Measurements from ENCODE around the gene TTLL6. TPM values are rescaled to one million over a fixed set of nuclear protein-coding genes. Genes with fewer than 3 reads are reported as not detected.

Gene TTLL6
- total and polyA plus RNA-seq, 2 of the 8 experiments (the other 6 are each of a cell fraction or from before 2014, with no cell fraction given), result 2.6 to 4.3 TPM

GRCh38 chr17:48779421-48779820, 37.6 kb downstream of the TTLL6 start:
- Histone ChIP-seq H3K4me2 (ENCODE audit: insufficient read depth in 1 of 2, low read depth in 2 of 2, low read length in 2 of 2) (no peak overlapping the region), H2BK5ac (ENCODE audit: low read depth, low read length) (no peak overlapping the region), H3K79me2 (ENCODE audit: control insufficient read depth in 1 of 2, insufficient read depth in 2 of 2, low read length in 2 of 2) (no peaks in the 10 kb centered on the region), H3K79me1 (ENCODE audit: low read depth, low read length) (no peaks in the 10 kb centered on the region), H2BK20ac (ENCODE audit: low read length) (no peak overlapping the region), H4K8ac (ENCODE audit: extremely low read depth, insufficient read depth, low read length) (no peak overlapping the region), H3K4me3 (ENCODE audit: extremely low read depth in 1 of 4, insufficient read depth in 2 of 4, low read depth in 3 of 4, low read length in 4 of 4) (no peak overlapping the region), H2BK15ac (ENCODE audit: low read length) (no peak overlapping the region), H3K23ac (ENCODE audit: insufficient read length) (no peak overlapping the region), H3K27me3 (replicated peaks in 1 of 4; ENCODE audit: control insufficient read depth in 3 of 4, extremely low read depth in 1 of 4, insufficient read depth in 3 of 4, low read length in 3 of 4) (no peaks in the 10 kb centered on the region; a peak in 1 of 7 replicates), H2AK5ac (ENCODE audit: low read depth, low read length) (no peak overlapping the region), H3K36me3 (ENCODE audit: control insufficient read depth in 2 of 4, insufficient read depth in 4 of 4, low read length in 3 of 4) (no peaks in the 10 kb centered on the region), H3K14ac (ENCODE audit: insufficient read length) (no peak overlapping the region), H3K4me1 (replicated peaks in 1 of 4; ENCODE audit: control insufficient read depth in 3 of 4, insufficient read depth in 4 of 4, low read length in 3 of 4) (no peaks in the 10 kb centered on the region), H3K27ac (ENCODE audit: low read depth, low read length) (no peak overlapping the region), H4K20me1 (replicated peaks in 1 of 2; ENCODE audit: control insufficient read depth in 1 of 2, insufficient read depth in 2 of 2, low read length in 2 of 2) (no peaks in the 10 kb centered on the region), H3K4ac (replicated peaks; ENCODE audit: insufficient read length, low read depth, low read length) (no peak overlapping the region), H3K23me2 (ENCODE audit: low read depth, low read length) (no peaks in the 10 kb centered on the region), H3K9me3 (ENCODE audit: insufficient read depth in 2 of 2, low read depth in 1 of 2, low read length in 1 of 2) (no peaks in the 10 kb centered on the region), H3K56ac (replicated peaks; ENCODE audit: insufficient read length, low read depth, low read length) (no peak overlapping the region), H4K5ac (ENCODE audit: insufficient read length, low read depth, low read length) (no peak overlapping the region), H3K9ac (replicated peaks in 1 of 4; ENCODE audit: extremely low read depth in 1 of 4, low read depth in 3 of 4, low read length in 3 of 4) (no peak overlapping the region), H2AFZ (ENCODE audit: low read length) (no peak overlapping the region), H3K18ac (ENCODE audit: extremely low read depth, low read length) (no peak overlapping the region), H2BK120ac (replicated peaks; ENCODE audit: low read depth, low read length) (no peak overlapping the region), H2BK12ac (ENCODE audit: low read depth, low read length) (no peak overlapping the region), H4K91ac (replicated peaks; ENCODE audit: insufficient read length, low read length) (no peak overlapping the region)
- FAIRE-seq, result no peak
- TF ChIP-seq YY1 (IDR thresholded peaks at IDR 0.05; ENCODE audit: low read depth, low read length) (no peak), ZNF274 (IDR thresholded peaks at IDR 0.05; ENCODE audit: borderline replicate concordance, extremely low read depth, low read length) (no peak), CHD2 (IDR thresholded peaks at IDR 0.05; ENCODE audit: low read length) (no peak), BRCA1 (IDR thresholded peaks at IDR 0.05; ENCODE audit: low read depth, low read length) (no peak), BACH1 (IDR thresholded peaks at IDR 0.05; ENCODE audit: low read length) (no peak), HDAC6 (IDR thresholded peaks at IDR 0.05; ENCODE audit: low read depth, low read length) (no peak), KDM5A (IDR thresholded peaks at IDR 0.05; ENCODE audit: low read length) (no peak), GTF2F1 (IDR thresholded peaks at IDR 0.05; ENCODE audit: borderline replicate concordance, low read depth, low read length) (no peak), SUZ12 (IDR thresholded peaks at IDR 0.05; ENCODE audit: low read length) (no peak), POLR2A (IDR thresholded peaks at IDR 0.05; ENCODE audit: control extremely low read depth in 1 of 2, low read depth in 2 of 2, low read length in 2 of 2) (no peak), KDM4A (IDR thresholded peaks at IDR 0.05; ENCODE audit: low read depth, low read length, severe bottlenecking) (no peak), JUND (IDR thresholded peaks at IDR 0.05; ENCODE audit: low read length) (no peak), CBX8 (IDR thresholded peaks at IDR 0.05; ENCODE audit: borderline replicate concordance, low read depth, low read length) (no peak), CBX5 (IDR thresholded peaks at IDR 0.05; ENCODE audit: low read depth, low read length) (no peak), PHF8 (conservative IDR thresholded peaks at IDR 0.05; ENCODE audit: low read depth, low read length) (no peak), SP1 (IDR thresholded peaks at IDR 0.05; ENCODE audit: low read depth, low read length) (no peak), RNF2 (IDR thresholded peaks at IDR 0.05; ENCODE audit: borderline replicate concordance, low read depth, low read length, missing control alignments, poor library complexity, severe bottlenecking) (no peak)
- ChIA-PET POLR2A (ENCODE audit: partially characterized antibody) (no interaction called here), CTCF (ENCODE audit: partially characterized antibody) (interaction anchor here (1.1 to 2.8 kb wide), 6 partner anchors 8 to 101 kb away, joined by 3 to 8 read pairs (median 5); no protein-coding TSS in a partner anchor)
- no peak for DNase-seq (ENCODE audit: low read depth in 1 of 2, low spot score in 2 of 2)
